Suprapubic skin (tissue), 4 donors: ENCODE data around the gene MKNK2. TPM values are rescaled to one million over a fixed set of nuclear protein-coding genes. Genes with fewer than 3 reads are reported as not detected.

Experiments
- DNase-seq, 2 donors: peaks; one replicate each; pipeline ENCODE4 v3.0.0-alpha.2; 2019; ENCODE audit warnings: low spot score in 2 of 2
- H3K27ac ChIP-seq: fragments of 200-600 bp; sonication (generic); one replicate; pipeline ENCODE4 v1.5.1; 2019
- H3K27me3 ChIP-seq: fragments of 200-600 bp; sonication (generic); one replicate; pipeline ENCODE4 v1.5.1; 2019
- H3K36me3 ChIP-seq: fragments of 200-600 bp; sonication (generic); one replicate; pipeline ENCODE4 v1.5.1; 2019
- H3K4me1 ChIP-seq: fragments of 200-600 bp; sonication (generic); one replicate; pipeline ENCODE4 v1.5.1; 2019
- H3K4me3 ChIP-seq: fragments of 200-600 bp; sonication (generic); one replicate; pipeline ENCODE4 v1.5.1; 2019; ENCODE audit warnings: mild to moderate bottlenecking
- H3K9me3 ChIP-seq: fragments of 200-600 bp; sonication (generic); one replicate; pipeline ENCODE4 v1.5.1; 2019
- CTCF ChIP-seq, 2 donors: fragments of 200-600 bp in 1 of 2; fragments of 450-650 bp in 1 of 2; sonication (generic) in 1 of 2; IDR thresholded peaks; one replicate each; pipeline ENCODE4 v1.5.1; 2016 to 2019; ENCODE audit warnings: antibody characterized with exemption in 2 of 2, mild to moderate bottlenecking in 1 of 2, moderate library complexity in 1 of 2
- EP300 ChIP-seq: sonication (generic); formaldehyde crosslinking; IDR thresholded peaks from one replicate; pipeline ENCODE4 v1.6.1; 2017; ENCODE audit warnings: antibody characterized with exemption
- POLR2A ChIP-seq, 2 donors: fragments of 450-650 bp; IDR thresholded peaks; one replicate each; pipeline ENCODE4 v1.6.1; 2017; ENCODE audit warnings: antibody characterized with exemption in 2 of 2, mild to moderate bottlenecking in 2 of 2, moderate library complexity in 2 of 2
- POLR2AphosphoS5 ChIP-seq, 3 donors: sonication (generic); formaldehyde crosslinking; IDR thresholded peaks; one replicate each; pipeline ENCODE4 v1.6.1; 2017; ENCODE audit warnings: antibody characterized with exemption in 3 of 3
- WGBS: methylation state at CpG from one replicate; pipeline ENCODE4 v1.1.5; 2018; 5-methylcytosine and 5-hydroxymethylcytosine counted together
- total RNA-seq, 4 donors: library from RNA; depleted of rRNA; stranded (reverse); fragments of >200 nt; gene quantifications; one replicate each; pipeline ENCODE4 v1.1.0, GENCODE V29; 2016

MKNK2 gene
- total RNA-seq, 4 donors from 2014 or later = 209 to 249 (median 219) TPM

GRCh38 chr19:2064788-2065524 lies 13.9 kb upstream of the MKNK2 start:
- peak in 2 of 3 donors; percentile 36 to 71 for TF ChIP-seq POLR2AphosphoS5 (IDR thresholded peaks at IDR 0.05)
- TF ChIP-seq POLR2A (IDR thresholded peaks at IDR 0.05) = peak in 1 of 2 donors; percentile 23
- peak; percentile 70 for TF ChIP-seq EP300
- no peak for TF ChIP-seq CTCF (IDR thresholded peaks at IDR 0.05)
- Histone ChIP-seq H3K9me3 (no peaks in the 10 kb centered on the region), H3K27me3 (no peaks in the 10 kb centered on the region), H3K36me3 (no peaks in the 10 kb centered on the region), H3K4me1 (peaks cover 41% of the 10 kb centered on the region), H3K27ac (peak overlapping the region; percentile 79), H3K4me3 (no peak overlapping the region)
- peak in 1 of 2 donors; percentile 75 for DNase-seq
- 60% methylated on average over 30 of the region's 38 CpGs for WGBS

GRCh38 chr19:2064395-2064787 lies 13.3 kb upstream of the MKNK2 start:
- no peak for TF ChIP-seq POLR2AphosphoS5 (IDR thresholded peaks at IDR 0.05)
- no peak for TF ChIP-seq POLR2A (IDR thresholded peaks at IDR 0.05)
- peaks cover 41% of the 10 kb centered on the region for H3K4me1 ChIP-seq

GRCh38 chr19:2063824-2064223 lies 12.8 kb upstream of the MKNK2 start:
- WGBS = 79% methylated on average over 8 of the region's 8 CpGs
- H3K27ac ChIP-seq = no peak overlapping the region
- TF ChIP-seq POLR2A (IDR thresholded peaks at IDR 0.05) (no peak), EP300 (no peak)

More at GRCh38 chr19:2064395-2064787, 13.3 kb upstream of the MKNK2 start:
- Histone ChIP-seq H3K27ac (peak overlapping the region; percentile 79), H3K4me3 (no peak overlapping the region), H3K9me3 (no peaks in the 10 kb centered on the region), H3K27me3 (no peaks in the 10 kb centered on the region), H3K36me3 (no peaks in the 10 kb centered on the region)
- peak; percentile 60 to 80 for DNase-seq
- 53% methylated on average over 13 of the region's 13 CpGs for WGBS

GRCh38 chr19:2062770-2063169 lies 11.7 kb upstream of the MKNK2 start:
- no peaks in the 10 kb centered on the region for H3K36me3 ChIP-seq
- no peak overlapping the region for H3K4me3 ChIP-seq
- TF ChIP-seq POLR2AphosphoS5 (IDR thresholded peaks at IDR 0.05) (no peak), CTCF (IDR thresholded peaks at IDR 0.05) (no peak), EP300 (no peak), POLR2A (IDR thresholded peaks at IDR 0.05) (no peak)
- DNase-seq = no peak
- no peak overlapping the region for H3K27ac ChIP-seq
- peaks cover 54% of the 10 kb centered on the region for H3K4me1 ChIP-seq
- 86% methylated on average over 9 of the region's 9 CpGs for WGBS
- H3K27me3 ChIP-seq = no peaks in the 10 kb centered on the region
- no peaks in the 10 kb centered on the region for H3K9me3 ChIP-seq

More at GRCh38 chr19:2063824-2064223, 12.8 kb upstream of the MKNK2 start:
- H3K4me1 ChIP-seq = peaks cover 44% of the 10 kb centered on the region
- no peaks in the 10 kb centered on the region for H3K36me3 ChIP-seq
- no peaks in the 10 kb centered on the region for H3K27me3 ChIP-seq
- no peaks in the 10 kb centered on the region for H3K9me3 ChIP-seq
- no peak overlapping the region for H3K4me3 ChIP-seq
- DNase-seq = peak in 1 of 2 donors; percentile 71

- 66% methylated on average over 8 of the region's 10 CpGs for WGBS
- H3K4me1 ChIP-seq = peaks cover 58% of the 10 kb centered on the region
These were observed 11.3 kb upstream of the MKNK2 start for GRCh38 chr19:2062389-2062729.

More at GRCh38 chr19:2062389-2062729, 11.3 kb upstream of the MKNK2 start:
- TF ChIP-seq POLR2A (IDR thresholded peaks at IDR 0.05) (no peak), POLR2AphosphoS5 (IDR thresholded peaks at IDR 0.05) (no peak), CTCF (IDR thresholded peaks at IDR 0.05) (no peak), EP300 (no peak)
- H3K4me3 ChIP-seq = peak overlapping the region; percentile 66
- DNase-seq = peak in 1 of 2 donors; percentile 66
- H3K36me3 ChIP-seq = no peaks in the 10 kb centered on the region
- H3K27ac ChIP-seq = peak overlapping the region; percentile 100
- no peaks in the 10 kb centered on the region for H3K27me3 ChIP-seq
- no peaks in the 10 kb centered on the region for H3K9me3 ChIP-seq
